Right ventricle myocardium superior (tissue), 1 donor: ENCODE results near the gene PARP6. TPM values are rescaled to one million over a fixed set of nuclear protein-coding genes. Genes with fewer than 3 reads are reported as not detected.
"Not testable (repeated sequence)": the region's sequence is repeated elsewhere in the genome, so short reads cannot be mapped to it uniquely, and the experiment has no call there.

Source experiments
- ATAC-seq: fragments of 200-7000 bp; cut with Tn5 transposase; one replicate; pipeline ENCODE4 v1.9.1; 2020; ENCODE audit warnings: mild to moderate bottlenecking; ENCODE audit not compliant: poor library complexity
- DNase-seq: peaks from one replicate; pipeline ENCODE4 v3.0.0-alpha.2; 2020
- intact Hi-C: fragments of 100-400 bp; cut with DNase I; formaldehyde crosslinking; loops from one replicate; pipeline ENCODE4 v1.11.2; 2022
- total RNA-seq: library from RNA; stranded (reverse); fragmentation: NEBNext Ultra II Directional; extraction: Animal tissue kit (Norgen Biotek cat#: 25700); gene quantifications from one replicate; pipeline ENCODE4 v1.2.1, GENCODE V29; 2021
- donor health status: DM: no; HTN: yes; CAD: no; lungs with severe emphysema.

The PARP6 gene
- total RNA-seq, 1 donor from 2014 or later = 37.2 TPM

GRCh38 chr15:72284781-72285180 lies 12.4 kb upstream of the PARP6 start:
- intact Hi-C loops = no loop called here
- ATAC-seq = no peak

GRCh38 chr15:72281713-72282112 lies 9.4 kb upstream of the PARP6 start:
- no peak for ATAC-seq
- no peak for DNase-seq
- intact Hi-C loops = no loop called here

More at GRCh38 chr15:72284781-72285180, 12.4 kb upstream of the PARP6 start:
- no peak for DNase-seq

GRCh38 chr15:72280751-72281150 lies 8.4 kb upstream of the PARP6 start:
- intact Hi-C loops = no loop called here
- no peak for ATAC-seq

GRCh38 chr15:72278737-72279136 lies 6.4 kb upstream of the PARP6 start:
- no peak for DNase-seq
- ATAC-seq = no peak
- intact Hi-C loops = loop anchor here (10.0 kb wide), 1 partner anchor 84 kb away; the partner anchor contains the start of gene GRAMD2A

More at GRCh38 chr15:72280751-72281150, 8.4 kb upstream of the PARP6 start:
- DNase-seq = no peak

- ATAC-seq (no peak), DNase-seq (no peak)
- intact Hi-C loops = loop anchor here (10.0 kb wide), 1 partner anchor 82 kb away; the partner anchor contains the start of gene GRAMD2A
Observed at GRCh38 chr15:72276326-72276700, 4.0 kb upstream of the PARP6 start.

GRCh38 chr15:72275635-72276325 lies 3.4 kb upstream of the PARP6 start:
- not testable (repeated sequence) for ATAC-seq, DNase-seq
- intact Hi-C loops = loop anchor here (10.0 kb wide), 1 partner anchor 81 kb away; the partner anchor contains the start of gene GRAMD2A

GRCh38 chr15:72272997-72273352 lies 621 bp upstream of the PARP6 start:
- no peak for ATAC-seq
- no peak for DNase-seq
- intact Hi-C loops = loop anchor here (10.0 kb wide), 1 partner anchor 78 kb away; the partner anchor contains the start of gene GRAMD2A

GRCh38 chr15:72271895-72272212 lies 500 bp downstream of the PARP6 start:
- ATAC-seq = no peak
- DNase-seq = no peak
- intact Hi-C loops = loop anchor here (10.0 kb wide), 1 partner anchor 77 kb away; the partner anchor contains the start of gene GRAMD2A

GRCh38 chr15:72271221-72271620 lies 1.1 kb downstream of the PARP6 start:
- DNase-seq = no peak
- ATAC-seq = no peak
- intact Hi-C loops = loop anchor here (10.0 kb wide), 1 partner anchor 76 kb away; the partner anchor contains the start of gene GRAMD2A

GRCh38 chr15:72269739-72270138 lies 2.6 kb downstream of the PARP6 start:
- intact Hi-C loops = loop anchor here (10.0 kb wide), 1 partner anchor 75 kb away; the partner anchor contains the start of gene GRAMD2A
- ATAC-seq (no peak), DNase-seq (no peak)

GRCh38 chr15:72265031-72265430 lies 7.3 kb downstream of the PARP6 start:
- intact Hi-C loops = no loop called here
- no peak for ATAC-seq
- DNase-seq = no peak

GRCh38 chr15:72252663-72253299 lies 19.6 kb downstream of the PARP6 start:
- DNase-seq (no peak), ATAC-seq (no peak)
- intact Hi-C loops = no loop called here

- DNase-seq = no peak
- intact Hi-C loops = no loop called here
- no peak for ATAC-seq
Observed at GRCh38 chr15:72249142-72249810, 23.1 kb downstream of the PARP6 start.

- ATAC-seq = no peak
- intact Hi-C loops = no loop called here
Observed at GRCh38 chr15:72248514-72248913, 23.8 kb downstream of the PARP6 start.

GRCh38 chr15:72242775-72243370 lies 29.5 kb downstream of the PARP6 start:
- intact Hi-C loops = no loop called here
- ATAC-seq (no peak), DNase-seq (no peak)

More at GRCh38 chr15:72248514-72248913, 23.8 kb downstream of the PARP6 start:
- DNase-seq = no peak

- intact Hi-C loops = no loop called here
- DNase-seq = no peak
- no peak for ATAC-seq
Observed at GRCh38 chr15:72239652-72240051, 32.7 kb downstream of the PARP6 start.

- ATAC-seq (no peak), DNase-seq (no peak)
- intact Hi-C loops = no loop called here
Observed at GRCh38 chr15:72238586-72238985, 33.8 kb downstream of the PARP6 start.

- intact Hi-C loops = no loop called here
- ATAC-seq (no peak), DNase-seq (no peak)
Observed at GRCh38 chr15:72237853-72238224, 34.5 kb downstream of the PARP6 start.
